Neural progenitor cell (in vitro differentiated cells): ENCODE measurements around the gene GAMT. TPM values are rescaled to one million over a fixed set of nuclear protein-coding genes. Genes with fewer than 3 reads are reported as not detected.

ENCODE experiments used
- DNase-seq: peaks from one replicate; pipeline ENCODE4 v3.0.0-alpha.2; 2016; ENCODE audit warnings: low spot score
- H2AFZ ChIP-seq: fragments of 200-600 bp; sonication (generic); replicated peaks from 2 replicates; pipeline ENCODE4 v1.6.1; 2016; ENCODE audit warnings: antibody characterized with exemption
- H3F3A ChIP-seq: fragments of 200-600 bp; sonication (generic); 2 replicates; pipeline ENCODE4 v1.6.1; 2016; ENCODE audit warnings: antibody characterized with exemption, low read depth
- H3K27ac ChIP-seq: fragments of 200-600 bp; sonication (generic); 2 replicates; pipeline ENCODE4 v1.5.1; 2016; ENCODE audit warnings: mild to moderate bottlenecking
- H3K27me3 ChIP-seq: fragments of 200-600 bp; sonication (generic); 2 replicates; pipeline ENCODE4 v1.6.1; 2016; ENCODE audit warnings: mild to moderate bottlenecking, moderate library complexity
- H3K36me3 ChIP-seq: fragments of 200-600 bp; sonication (generic); 2 replicates; pipeline ENCODE4 v1.5.1; 2016
- H3K4me1 ChIP-seq: fragments of 200-600 bp; sonication (generic); 2 replicates; pipeline ENCODE4 v1.6.1; 2016; ENCODE audit warnings: mixed run types
- H3K4me2 ChIP-seq: fragments of 200-600 bp; sonication (generic); 2 replicates; pipeline ENCODE4 v1.6.1; 2016
- H3K4me3 ChIP-seq: fragments of 200-600 bp; sonication (generic); 2 replicates; pipeline ENCODE4 v1.5.1; 2016
- H3K79me2 ChIP-seq: fragments of 200-600 bp; sonication (generic); 2 replicates; pipeline ENCODE4 v1.6.1; 2016; ENCODE audit warnings: low read depth
- H3K9ac ChIP-seq: fragments of 200-600 bp; sonication (generic); 2 replicates; pipeline ENCODE4 v1.6.1; 2016
- H3K9me3 ChIP-seq: fragments of 200-600 bp; sonication (generic); 2 replicates; pipeline ENCODE4 v1.5.1; 2016; ENCODE audit warnings: low read depth
- H4K20me1 ChIP-seq: fragments of 200-600 bp; sonication (generic); 2 replicates; pipeline ENCODE4 v1.6.1; 2016; ENCODE audit warnings: low read depth
- H3K27ac Mint-ChIP-seq: 3 replicates; pipeline ENCODE4 v1.8.0; 2021; ENCODE audit warnings: mixed read lengths
- H3K27me3 Mint-ChIP-seq: 2 replicates; pipeline ENCODE4 v1.8.0; 2022; ENCODE audit warnings: low read depth, mild to moderate bottlenecking, inconsistent platforms, moderate library complexity, mixed read lengths; ENCODE audit not compliant: insufficient read depth
- H3K36me3 Mint-ChIP-seq: 3 replicates; pipeline ENCODE4 v1.8.0; 2021; ENCODE audit warnings: mixed read lengths
- H3K4me1 Mint-ChIP-seq: 3 replicates; pipeline ENCODE4 v1.8.0; 2021; ENCODE audit warnings: mixed read lengths
- H3K4me3 Mint-ChIP-seq: 3 replicates; pipeline ENCODE4 v1.8.0; 2021; ENCODE audit warnings: mild to moderate bottlenecking, moderate library complexity, mixed read lengths
- H3K9me3 Mint-ChIP-seq: 3 replicates; pipeline ENCODE4 v1.8.0; 2020; ENCODE audit warnings: mixed read lengths
- EZH2 ChIP-seq: fragments of 200-600 bp; sonication (generic); IDR thresholded peaks from 2 replicates; pipeline ENCODE4 v1.6.1; 2017; ENCODE audit warnings: antibody characterized with exemption, mild to moderate bottlenecking, moderate library complexity
- EZH2phosphoT487 ChIP-seq: fragments of 200-600 bp; sonication (generic); IDR thresholded peaks from 2 replicates; pipeline ENCODE4 v1.6.1; 2017; ENCODE audit warnings: antibody characterized with exemption
- total RNA-seq: library from RNA; depleted of rRNA; stranded (reverse); fragments of >200 nt; gene quantifications from 2 replicates; pipeline ENCODE4 v1.2.3, GENCODE V29; 2015; ENCODE audit warnings: low replicate concordance
- TF ChIP-seq, protein P1 (sequence below): fragments of 200-600 bp; sonication (generic); IDR thresholded peaks from 2 replicates; pipeline ENCODE4 v1.5.1; 2017; ENCODE audit warnings: antibody characterized with exemption, mild to moderate bottlenecking

GAMT gene
- total RNA-seq, 1 donor from 2014 or later, result 13.8 TPM

DNA sequence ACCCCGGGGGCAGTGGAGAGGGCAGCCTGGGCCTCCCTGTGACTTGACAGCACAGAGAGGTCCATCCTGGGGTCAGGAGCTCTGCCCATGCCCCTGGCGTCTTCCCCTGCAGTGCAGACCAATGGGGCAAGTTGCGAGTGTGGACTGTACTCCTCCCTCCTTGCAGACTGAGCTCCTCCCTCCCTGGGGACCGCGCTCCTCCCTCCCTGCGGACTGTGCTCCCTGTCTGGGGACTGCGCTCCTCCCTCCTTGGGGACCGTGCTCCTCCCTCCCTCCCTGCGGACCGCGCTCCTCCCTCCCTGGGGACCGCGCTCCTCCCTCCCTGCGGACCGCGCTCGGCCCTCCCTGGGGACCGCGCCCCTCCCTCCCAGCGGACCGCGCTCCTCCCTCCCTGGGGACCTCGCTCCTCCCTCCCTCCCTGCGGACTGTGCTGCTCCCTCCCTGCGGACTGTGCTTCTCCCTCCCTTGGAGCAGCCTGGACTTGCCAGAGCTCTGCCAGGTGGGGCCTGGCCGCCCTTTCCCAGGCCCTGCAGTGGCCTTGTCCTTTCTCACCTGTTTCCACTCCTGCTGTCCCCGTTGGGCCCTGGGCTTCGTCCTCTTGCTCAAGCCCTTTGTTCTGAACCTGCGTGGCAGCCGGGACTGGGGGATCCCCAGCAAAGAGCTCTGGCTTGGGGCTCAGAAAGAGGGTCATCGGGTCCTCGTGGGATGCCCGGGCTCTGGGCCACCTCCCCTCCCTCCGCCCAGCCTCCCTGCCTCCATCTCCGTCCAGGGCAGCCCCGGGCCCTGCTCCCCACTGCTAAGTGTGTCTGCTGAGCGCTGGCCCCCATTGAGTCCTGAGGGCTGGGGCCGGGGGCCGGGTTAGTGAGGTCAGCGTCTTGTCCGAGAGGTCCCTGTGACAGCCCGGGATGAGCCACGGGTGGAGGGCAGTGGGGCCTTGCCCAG, 6.8 kb downstream of the GAMT start:
- H3K27ac Mint-ChIP-seq, result no peak overlapping the region
- no peak overlapping the region for H2AFZ ChIP-seq
- no peak overlapping the region for H3K9ac ChIP-seq
- no peaks in the 10 kb centered on the region for H3K4me1 ChIP-seq
- H3K4me3 Mint-ChIP-seq, result no peak overlapping the region
- H3K79me2 ChIP-seq, result no peaks in the 10 kb centered on the region
- peak overlapping the region; percentile 13 for H3K27ac ChIP-seq
- H3F3A ChIP-seq, result no peaks in the 10 kb centered on the region
- no peak overlapping the region for H3K4me3 ChIP-seq
- H3K9me3 Mint-ChIP-seq, result no peaks in the 10 kb centered on the region
- no peak overlapping the region for H3K4me2 ChIP-seq
- H3K27me3 ChIP-seq, result no peaks in the 10 kb centered on the region
- H3K9me3 ChIP-seq, result no peaks in the 10 kb centered on the region
- DNase-seq, result no peak
- peaks cover 8% of the 10 kb centered on the region for H3K36me3 Mint-ChIP-seq
- H4K20me1 ChIP-seq, result peaks cover 20% of the 10 kb centered on the region
- H3K36me3 ChIP-seq, result no peaks in the 10 kb centered on the region
- TF ChIP-seq EZH2, result no peak
- TF ChIP-seq, protein P1, sequence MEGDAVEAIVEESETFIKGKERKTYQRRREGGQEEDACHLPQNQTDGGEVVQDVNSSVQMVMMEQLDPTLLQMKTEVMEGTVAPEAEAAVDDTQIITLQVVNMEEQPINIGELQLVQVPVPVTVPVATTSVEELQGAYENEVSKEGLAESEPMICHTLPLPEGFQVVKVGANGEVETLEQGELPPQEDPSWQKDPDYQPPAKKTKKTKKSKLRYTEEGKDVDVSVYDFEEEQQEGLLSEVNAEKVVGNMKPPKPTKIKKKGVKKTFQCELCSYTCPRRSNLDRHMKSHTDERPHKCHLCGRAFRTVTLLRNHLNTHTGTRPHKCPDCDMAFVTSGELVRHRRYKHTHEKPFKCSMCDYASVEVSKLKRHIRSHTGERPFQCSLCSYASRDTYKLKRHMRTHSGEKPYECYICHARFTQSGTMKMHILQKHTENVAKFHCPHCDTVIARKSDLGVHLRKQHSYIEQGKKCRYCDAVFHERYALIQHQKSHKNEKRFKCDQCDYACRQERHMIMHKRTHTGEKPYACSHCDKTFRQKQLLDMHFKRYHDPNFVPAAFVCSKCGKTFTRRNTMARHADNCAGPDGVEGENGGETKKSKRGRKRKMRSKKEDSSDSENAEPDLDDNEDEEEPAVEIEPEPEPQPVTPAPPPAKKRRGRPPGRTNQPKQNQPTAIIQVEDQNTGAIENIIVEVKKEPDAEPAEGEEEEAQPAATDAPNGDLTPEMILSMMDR, result no peak
- H3K27me3 Mint-ChIP-seq, result peaks cover 2% of the 10 kb centered on the region
- H3K4me1 Mint-ChIP-seq, result peaks cover 2% of the 10 kb centered on the region

DNA sequence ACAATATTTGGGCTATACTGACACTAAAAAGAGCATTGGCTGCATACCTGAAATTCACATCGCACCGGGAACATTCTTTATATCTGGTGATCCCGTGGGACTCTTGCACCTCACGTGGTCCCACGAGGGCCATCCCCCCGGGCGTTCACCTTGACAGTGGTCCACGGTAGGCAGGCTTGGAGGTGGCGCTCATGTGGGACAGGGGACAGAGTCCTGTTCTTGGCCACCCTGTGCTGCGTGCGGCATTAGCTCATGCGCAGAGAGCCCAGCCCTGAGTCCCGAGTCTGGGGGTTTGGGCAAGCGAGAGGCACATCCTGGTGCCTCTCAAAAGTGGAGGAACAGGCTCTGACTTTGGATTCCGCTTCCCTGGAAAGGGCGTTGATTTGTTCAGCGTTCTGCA, 7.5 kb downstream of the GAMT start:
- Histone ChIP-seq H3F3A (peaks cover 2% of the 10 kb centered on the region), H3K27me3 (no peaks in the 10 kb centered on the region), H3K27ac (peak overlapping the region; percentile 13), H3K9me3 (no peaks in the 10 kb centered on the region), H4K20me1 (peaks cover 15% of the 10 kb centered on the region), H3K4me1 (no peaks in the 10 kb centered on the region), H3K4me2 (no peak overlapping the region), H3K9ac (no peak overlapping the region), H2AFZ (no peak overlapping the region), H3K79me2 (no peaks in the 10 kb centered on the region), H3K36me3 (no peaks in the 10 kb centered on the region), H3K4me3 (no peak overlapping the region)
- Mint-ChIP-seq H3K27ac (no peak overlapping the region), H3K36me3 (peaks cover 15% of the 10 kb centered on the region), H3K9me3 (no peaks in the 10 kb centered on the region), H3K4me1 (peaks cover 2% of the 10 kb centered on the region), H3K4me3 (no peak overlapping the region), H3K27me3 (peaks cover 3% of the 10 kb centered on the region)
- DNase-seq, result no peak
- no peak for TF ChIP-seq EZH2phosphoT487
- no peak for TF ChIP-seq EZH2
- TF ChIP-seq, protein P1, result no peak

DNA sequence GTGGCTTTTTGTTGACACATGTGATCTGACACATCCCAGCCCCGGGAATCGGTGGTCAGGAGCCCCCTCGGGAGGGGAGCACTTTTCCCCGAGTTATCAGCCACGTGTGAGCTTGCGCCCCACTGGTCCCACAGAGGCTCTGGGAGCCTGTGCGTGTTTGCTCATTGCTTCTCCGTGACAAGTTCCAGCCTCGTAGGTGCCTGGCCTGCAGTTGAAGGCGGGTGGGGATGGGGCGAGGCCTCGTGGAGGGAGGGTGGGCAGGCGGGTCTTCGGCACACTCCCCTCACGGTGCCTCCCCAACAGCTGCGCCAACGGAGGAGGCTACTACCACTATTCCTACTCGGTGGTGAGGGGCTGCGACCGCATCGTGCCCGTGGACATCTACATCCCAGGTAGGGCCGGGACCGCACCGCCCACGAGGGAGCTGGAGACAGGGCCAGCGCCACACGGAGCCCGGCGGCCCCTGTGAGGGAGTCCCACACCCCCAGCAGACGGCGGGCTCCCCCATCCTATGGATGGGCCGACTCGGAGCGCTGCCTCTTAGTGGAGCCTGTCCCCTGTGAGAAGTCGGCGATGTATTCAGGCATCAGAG, 8.3 kb downstream of the GAMT start:
- no peaks in the 10 kb centered on the region for H3K4me1 Mint-ChIP-seq
- no peak overlapping the region for H2AFZ ChIP-seq
- H3K4me3 Mint-ChIP-seq, result no peak overlapping the region
- no peaks in the 10 kb centered on the region for H3K27me3 ChIP-seq
- H3K79me2 ChIP-seq, result no peaks in the 10 kb centered on the region
- no peak overlapping the region for H3K9ac ChIP-seq
- peaks cover 16% of the 10 kb centered on the region for H3K36me3 Mint-ChIP-seq
- H3K27me3 Mint-ChIP-seq, result peaks cover 5% of the 10 kb centered on the region
- no peaks in the 10 kb centered on the region for H3K36me3 ChIP-seq
- H3K4me3 ChIP-seq, result no peak overlapping the region
- no peaks in the 10 kb centered on the region for H3K9me3 ChIP-seq
- H3K4me2 ChIP-seq, result no peak overlapping the region
- peaks cover 5% of the 10 kb centered on the region for H3F3A ChIP-seq
- H3K27ac ChIP-seq, result no peak overlapping the region
- H3K27ac Mint-ChIP-seq, result no peak overlapping the region
- H3K9me3 Mint-ChIP-seq, result no peaks in the 10 kb centered on the region
- peaks cover 15% of the 10 kb centered on the region for H4K20me1 ChIP-seq
- H3K4me1 ChIP-seq, result no peaks in the 10 kb centered on the region
- no peak for DNase-seq
- TF ChIP-seq EZH2 (no peak), EZH2phosphoT487 (no peak)
- TF ChIP-seq, protein P1, result no peak
